HG03135 (cell line): ENCODE results near the gene FKBP9.
"Not testable (repeated sequence)": the region's sequence is repeated elsewhere in the genome, so short reads cannot be mapped to it uniquely, and the experiment has no call there.

Experiments
- ATAC-seq: cut with Tn5 transposase; IDR thresholded peaks from one replicate; pipeline ENCODE4 v1.9.1; 2021; ENCODE audit warnings: mild to moderate bottlenecking, moderate library complexity; ENCODE audit not compliant: unreplicated experiment

FKBP9 gene, protein sequence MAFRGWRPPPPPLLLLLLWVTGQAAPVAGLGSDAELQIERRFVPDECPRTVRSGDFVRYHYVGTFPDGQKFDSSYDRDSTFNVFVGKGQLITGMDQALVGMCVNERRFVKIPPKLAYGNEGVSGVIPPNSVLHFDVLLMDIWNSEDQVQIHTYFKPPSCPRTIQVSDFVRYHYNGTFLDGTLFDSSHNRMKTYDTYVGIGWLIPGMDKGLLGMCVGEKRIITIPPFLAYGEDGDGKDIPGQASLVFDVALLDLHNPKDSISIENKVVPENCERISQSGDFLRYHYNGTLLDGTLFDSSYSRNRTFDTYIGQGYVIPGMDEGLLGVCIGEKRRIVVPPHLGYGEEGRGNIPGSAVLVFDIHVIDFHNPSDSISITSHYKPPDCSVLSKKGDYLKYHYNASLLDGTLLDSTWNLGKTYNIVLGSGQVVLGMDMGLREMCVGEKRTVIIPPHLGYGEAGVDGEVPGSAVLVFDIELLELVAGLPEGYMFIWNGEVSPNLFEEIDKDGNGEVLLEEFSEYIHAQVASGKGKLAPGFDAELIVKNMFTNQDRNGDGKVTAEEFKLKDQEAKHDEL

DNA sequence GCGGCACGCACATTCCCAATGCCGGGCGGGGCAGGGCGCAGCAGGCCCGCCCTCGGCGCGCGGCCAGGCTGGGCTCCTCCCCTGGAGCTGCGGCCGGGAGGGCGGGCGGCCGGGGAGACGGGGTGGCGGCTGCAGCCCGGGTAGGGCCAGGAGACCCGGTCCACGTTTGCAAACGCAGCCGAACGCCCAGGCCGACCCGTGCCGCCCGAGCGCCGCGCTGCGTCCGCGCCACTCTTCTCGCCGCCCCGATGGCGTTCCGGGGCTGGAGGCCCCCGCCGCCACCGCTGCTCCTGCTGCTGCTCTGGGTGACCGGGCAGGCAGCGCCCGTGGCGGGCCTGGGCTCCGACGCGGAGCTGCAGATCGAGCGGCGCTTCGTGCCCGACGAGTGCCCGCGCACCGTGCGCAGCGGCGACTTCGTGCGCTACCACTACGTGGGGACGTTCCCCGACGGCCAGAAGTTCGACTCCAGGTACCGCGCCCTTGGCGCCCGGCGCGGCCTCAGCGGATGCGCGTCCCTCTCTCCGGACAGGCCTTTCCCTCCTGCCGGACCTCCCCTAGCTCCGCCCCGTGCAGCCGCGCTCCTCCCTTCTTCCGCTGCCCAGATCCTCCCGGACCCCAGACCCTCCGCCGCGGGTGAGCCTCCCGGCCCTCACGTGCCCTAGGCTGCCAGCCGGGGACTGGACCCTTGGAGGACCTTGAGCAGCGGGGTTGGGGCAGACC lies at the start of gene FKBP9:
Gene FKBP9 (plus strand): TSS at position 115 of the 720 bp plus-strand sequence. CDS start 134 bp downstream, at position 249.
- ATAC-seq = peak; percentile 73

DNA sequence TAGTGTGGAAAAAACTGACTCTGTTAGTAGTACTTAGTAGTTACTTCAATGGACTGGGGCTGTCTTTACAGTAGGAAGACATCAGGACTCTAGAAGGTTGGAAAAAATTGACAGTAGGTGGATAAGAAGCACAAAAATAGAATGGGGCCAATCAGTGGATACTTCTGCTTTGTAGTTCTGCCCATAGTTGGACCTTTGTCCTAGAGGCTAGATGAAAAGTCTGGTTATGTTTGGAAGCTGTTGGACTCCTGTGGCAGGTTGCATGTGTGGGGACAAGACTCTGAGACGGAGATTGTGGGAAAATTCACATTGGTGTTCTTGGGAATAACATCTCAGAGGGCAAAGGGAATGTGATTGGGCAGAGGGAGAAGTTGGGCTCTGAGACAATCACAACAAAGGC lies 47.0 kb upstream of the FKBP9 start:
- ATAC-seq = no peak

DNA sequence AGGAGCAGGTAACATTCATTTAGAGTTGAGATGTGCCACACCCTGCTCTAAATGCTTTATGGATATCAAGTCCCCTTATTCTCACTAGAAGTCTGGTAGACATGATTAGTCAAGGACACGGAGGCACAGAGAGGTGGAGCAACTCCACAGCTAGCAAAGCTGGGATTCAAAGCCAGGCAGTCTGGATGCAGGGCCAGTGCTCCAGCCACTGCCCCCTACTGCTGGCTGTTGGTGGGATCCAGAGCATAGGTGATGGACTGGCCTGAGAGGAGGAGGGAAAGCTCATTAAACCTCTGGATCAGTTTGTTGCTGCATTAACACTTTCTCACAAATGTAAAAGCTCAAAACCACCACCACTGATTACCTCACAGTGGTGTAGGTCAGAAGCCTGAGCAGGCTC lies 43.1 kb upstream of the FKBP9 start:
- no peak for ATAC-seq

DNA sequence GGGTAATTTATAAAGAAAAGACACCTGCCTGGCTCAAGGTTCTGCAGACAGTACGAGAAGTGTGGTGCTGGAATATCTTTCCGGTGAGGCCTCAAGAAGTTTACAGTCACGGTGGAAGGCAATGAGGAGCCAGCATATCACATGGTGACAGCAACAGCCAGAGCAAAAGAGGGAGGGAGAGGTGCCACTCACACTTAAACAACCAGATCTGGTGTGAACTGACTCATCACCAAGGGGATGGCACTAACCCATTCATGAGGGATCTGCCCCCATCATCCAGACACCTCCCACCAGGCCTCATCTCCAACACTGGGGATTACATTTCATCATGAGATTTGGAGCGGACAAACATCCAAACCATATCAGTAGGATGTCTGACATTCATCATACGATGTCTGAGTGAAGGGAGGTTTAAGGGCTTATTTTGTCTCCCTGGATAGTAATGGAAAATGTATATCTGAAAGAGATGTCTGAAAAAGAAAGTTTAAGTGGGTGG lies 42.2 kb upstream of the FKBP9 start:
- no peak for ATAC-seq

DNA sequence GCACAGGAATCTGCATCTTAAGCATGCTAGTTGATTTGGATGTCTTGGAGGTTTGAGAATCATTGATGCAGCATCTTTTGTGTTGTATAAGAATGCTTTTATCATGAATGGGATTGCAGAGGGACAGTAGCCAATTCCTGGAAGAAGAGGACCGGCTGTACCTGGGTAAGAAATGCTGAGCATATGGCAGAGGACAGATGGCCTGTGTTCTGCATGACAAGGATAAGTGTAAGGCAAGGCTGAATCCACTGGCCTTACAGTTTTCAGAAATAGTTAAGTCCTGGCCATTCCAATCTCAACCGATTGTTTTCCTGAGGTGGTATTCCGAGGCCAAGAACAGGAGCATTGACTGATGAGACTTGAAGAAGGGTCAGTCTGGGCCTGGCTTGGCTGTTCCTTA lies 41.2 kb upstream of the FKBP9 start:
- no peak for ATAC-seq

DNA sequence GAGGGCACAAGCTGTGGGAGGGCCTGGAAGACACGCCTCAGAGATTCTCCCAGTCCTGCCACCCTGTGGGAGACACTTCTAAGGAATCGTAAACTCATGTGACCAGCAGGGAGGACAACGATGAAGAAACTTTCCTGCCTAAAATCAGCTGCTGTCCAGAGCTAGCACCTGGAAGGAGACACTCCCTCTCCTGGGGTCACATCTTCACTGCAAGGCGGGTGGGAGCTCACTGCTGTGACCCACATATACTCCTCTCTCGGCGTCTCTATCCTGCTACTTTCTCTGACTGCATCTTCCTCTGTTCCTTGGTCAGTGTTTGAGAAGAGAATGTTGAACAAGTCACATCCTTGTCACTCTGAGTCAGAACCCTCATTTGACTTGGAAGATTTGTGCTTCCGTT lies 40.2 kb upstream of the FKBP9 start:
- not testable (repeated sequence) for ATAC-seq

DNA sequence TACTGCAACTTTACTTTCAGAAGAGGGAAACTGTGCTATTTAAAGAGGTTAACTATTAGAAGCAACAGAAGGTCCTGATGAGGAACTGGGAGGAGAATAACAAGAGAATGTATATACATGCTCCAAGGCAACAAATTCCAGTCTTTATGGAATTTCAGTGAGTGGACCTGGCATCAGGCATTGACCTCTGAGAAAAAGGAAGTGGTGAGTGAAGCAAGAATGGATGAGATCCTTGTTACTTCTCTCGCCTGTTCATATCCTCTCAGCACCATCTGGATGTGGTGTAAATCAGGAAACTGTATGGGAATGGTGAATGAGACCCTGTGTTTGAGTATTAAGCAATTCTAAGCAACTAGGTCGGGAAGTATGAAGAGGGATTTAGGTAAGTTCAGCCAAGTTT lies 35.3 kb upstream of the FKBP9 start:
- no peak for ATAC-seq

DNA sequence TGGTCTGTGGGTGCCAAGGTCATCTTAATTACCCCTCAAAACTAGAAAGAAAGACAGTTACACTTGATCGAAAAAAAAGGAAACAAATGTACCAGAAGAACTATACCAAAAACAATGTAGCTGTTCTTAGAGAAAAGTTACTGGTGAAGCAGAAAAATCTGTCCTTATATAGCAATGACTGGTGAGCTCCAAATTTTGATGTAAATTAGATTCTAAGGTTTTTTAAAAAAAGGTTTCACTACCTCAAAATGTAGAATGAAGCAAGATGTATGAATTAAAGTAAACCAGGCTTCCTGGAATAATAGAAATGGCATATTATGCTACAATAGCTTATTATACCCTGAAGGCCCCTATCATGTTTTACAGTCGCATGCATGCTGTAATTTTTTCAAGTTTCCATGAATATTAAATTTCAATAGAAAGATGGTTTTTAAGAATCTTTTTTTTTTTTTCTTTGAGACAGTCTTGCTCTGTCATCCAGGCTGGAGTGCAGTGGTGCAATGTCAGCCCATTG lies 28.4 kb upstream of the FKBP9 start:
- no peak for ATAC-seq

DNA sequence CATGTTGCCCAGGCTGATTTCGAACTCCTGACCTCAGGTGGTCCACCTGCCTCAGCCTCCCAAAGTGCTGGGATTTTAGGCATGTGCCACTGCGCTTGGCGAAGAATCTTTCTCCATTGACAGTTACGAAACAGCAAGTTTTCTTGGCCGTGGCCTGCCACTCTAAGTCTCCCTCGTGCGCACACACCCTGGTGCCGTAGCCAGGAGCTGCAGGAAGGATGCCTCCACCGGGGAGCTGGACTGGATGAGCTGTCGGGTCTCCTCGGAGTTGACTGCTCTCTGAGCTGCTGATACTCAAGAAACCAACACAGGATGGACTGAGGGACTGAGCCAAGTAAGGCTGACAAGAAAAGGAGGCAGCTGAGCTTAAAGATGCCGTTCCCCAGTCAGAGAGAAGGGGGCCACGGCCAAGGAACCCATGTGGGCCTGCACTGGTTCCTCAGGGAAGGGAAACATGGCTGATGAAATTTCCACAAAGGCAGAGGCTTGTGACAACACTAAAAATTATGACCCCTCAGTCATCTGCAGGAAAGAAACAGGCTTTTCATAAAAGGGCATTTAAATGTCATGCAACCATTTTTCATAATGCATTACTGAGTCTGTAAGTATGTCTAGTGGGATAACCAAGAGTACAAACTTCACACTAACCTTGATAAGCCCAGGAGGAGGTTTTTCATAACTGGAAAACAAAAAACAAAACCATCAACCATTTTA lies 27.7 kb upstream of the FKBP9 start:
- no peak for ATAC-seq

DNA sequence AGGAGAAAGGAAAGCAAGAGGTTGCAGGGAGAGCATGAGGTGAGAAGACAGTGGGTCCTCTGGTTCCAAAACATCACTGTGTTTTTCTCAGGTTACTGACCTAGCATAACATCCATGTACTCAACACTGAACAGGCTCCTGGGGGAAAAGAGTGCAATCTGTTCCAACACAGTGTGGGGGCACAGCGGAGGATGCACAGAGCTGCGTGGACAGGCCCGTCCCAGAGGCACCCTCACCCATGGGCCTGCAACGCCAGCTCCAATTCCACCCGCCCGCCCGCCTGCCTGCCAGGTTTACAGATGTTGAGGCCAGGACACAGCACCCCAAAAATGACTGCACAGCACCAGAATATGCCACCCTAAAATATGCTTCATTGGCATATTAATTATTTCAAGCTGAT lies 26.9 kb upstream of the FKBP9 start:
- no peak for ATAC-seq

DNA sequence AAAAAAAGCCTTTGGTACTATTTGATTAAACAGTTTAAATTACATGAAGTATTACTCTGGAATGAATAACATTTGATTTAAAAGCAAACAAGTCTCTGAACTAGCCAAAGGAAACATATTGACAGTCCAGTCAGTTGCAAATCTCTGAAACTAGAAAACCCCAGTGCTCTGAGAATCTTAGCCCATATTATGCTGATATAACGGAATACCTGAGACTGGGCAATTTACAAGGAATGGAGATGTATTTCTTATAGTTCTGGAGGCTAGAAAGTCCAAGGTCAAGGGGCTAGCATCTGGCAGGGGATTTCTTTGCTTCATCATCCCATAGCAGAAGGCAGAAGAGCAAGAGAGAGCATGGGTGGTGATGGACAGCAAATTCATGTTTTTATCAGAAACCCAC lies 21.7 kb upstream of the FKBP9 start:
- ATAC-seq = no peak

DNA sequence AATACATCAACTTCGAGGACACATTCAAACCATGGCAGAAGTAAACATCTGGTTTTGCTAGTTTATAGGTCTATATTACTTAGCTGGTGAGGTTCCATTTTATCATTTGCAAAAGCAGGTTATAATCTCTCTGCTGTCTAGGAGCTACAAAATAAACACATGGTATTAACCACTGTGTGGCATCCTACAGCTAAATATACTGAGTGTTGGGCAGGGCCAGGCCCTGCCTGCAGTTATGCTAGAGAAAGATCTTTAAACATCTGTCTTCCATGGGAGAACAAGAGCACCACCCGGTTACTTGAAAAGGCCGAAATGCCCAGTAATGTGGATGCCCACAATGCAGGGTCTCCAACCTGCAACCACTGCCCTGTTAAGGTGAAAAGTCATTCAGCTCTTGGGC lies 20.6 kb upstream of the FKBP9 start:
- ATAC-seq = no peak

DNA sequence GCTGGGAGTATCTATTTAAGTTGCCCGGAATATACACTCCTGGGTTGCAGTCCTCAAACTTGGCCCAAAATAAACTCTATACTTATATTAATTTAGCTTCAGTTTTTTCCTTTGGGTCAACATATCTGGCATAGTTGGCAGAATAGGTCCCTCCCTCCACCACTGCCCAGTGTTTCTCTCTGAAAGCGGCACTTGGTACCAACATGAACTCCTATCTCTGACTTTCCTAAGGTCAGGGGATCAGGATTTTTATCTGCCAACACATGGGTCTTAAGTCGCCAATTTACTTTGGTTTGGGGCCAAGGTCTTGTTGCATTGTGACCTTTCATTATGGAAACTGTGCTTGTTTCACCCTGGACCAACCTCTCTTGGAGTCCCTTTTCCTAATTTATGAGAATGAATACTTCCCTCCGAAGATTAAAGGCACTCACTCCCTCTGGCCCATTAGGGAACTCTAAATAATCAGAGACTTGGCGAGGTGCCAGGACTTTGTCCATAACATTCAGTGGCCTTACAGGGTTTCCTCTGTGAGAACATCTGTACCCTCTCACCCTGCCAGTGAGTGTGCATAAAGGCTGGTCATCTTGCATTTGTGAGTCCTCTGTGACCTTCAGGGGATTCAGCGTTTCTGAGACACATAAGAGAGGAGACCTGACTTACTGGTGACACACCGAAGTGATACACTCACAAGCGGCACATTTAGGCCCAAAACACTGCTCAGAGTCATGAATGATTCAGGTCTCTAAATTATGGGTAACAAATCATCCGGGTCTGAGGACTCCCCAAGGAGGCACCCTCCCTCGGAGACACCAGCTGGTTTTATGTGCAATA lies 19.7 kb upstream of the FKBP9 start:
- ATAC-seq = no peak

DNA sequence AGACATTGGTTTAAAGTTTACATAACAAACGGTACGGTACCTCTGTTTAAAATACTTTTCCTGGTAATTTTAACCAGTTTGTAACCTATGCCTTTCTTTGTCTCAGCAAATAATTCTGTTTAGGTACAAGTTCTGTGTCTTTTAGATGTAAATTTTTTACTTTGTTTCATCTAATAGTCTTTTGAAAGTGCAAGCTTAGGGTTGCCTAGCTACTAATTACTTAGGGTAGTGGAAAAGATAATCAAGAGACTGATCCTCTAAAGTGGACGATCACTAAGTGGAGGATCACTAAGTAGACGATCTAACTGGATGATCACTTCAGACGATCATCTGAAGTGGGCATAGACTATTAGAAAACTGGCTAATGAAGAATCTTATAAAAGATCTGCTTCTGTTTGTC lies 16.1 kb upstream of the FKBP9 start:
- ATAC-seq = no peak

DNA sequence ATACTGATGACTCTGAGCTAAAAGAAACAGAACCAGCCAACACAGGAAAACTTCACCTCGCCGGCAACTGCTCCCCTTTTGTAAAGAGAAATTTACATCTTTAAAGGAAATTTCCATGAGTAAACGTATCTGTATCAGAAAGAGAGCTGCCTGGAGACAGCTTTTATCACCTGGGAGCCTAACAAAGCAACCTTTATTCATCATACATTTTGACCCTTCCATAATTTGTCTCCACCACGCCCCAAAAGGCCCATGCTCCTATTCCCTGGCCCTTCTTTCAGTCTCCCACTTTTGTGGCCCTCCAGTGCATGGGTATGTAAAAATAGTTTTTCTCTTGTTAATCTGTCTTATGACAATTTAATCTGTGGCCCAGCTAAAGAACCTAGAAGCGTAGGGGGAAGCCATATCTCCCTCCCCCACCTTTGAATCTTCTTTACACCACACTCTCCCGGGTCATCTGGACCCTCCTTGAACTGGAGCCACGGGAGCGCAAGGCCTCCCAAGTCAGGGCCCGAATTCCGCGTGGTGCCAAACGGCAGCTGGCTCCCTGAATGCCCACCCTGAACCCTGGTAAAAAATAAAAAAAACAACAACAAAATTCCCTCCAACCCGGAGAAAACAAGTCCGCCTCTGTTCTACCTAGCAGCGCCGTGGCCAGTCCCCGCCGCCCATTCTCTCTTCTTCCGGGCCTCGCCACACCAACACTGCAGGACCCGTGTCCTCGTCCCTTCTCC lies 15.4 kb upstream of the FKBP9 start:
- ATAC-seq = peak; percentile 8

DNA sequence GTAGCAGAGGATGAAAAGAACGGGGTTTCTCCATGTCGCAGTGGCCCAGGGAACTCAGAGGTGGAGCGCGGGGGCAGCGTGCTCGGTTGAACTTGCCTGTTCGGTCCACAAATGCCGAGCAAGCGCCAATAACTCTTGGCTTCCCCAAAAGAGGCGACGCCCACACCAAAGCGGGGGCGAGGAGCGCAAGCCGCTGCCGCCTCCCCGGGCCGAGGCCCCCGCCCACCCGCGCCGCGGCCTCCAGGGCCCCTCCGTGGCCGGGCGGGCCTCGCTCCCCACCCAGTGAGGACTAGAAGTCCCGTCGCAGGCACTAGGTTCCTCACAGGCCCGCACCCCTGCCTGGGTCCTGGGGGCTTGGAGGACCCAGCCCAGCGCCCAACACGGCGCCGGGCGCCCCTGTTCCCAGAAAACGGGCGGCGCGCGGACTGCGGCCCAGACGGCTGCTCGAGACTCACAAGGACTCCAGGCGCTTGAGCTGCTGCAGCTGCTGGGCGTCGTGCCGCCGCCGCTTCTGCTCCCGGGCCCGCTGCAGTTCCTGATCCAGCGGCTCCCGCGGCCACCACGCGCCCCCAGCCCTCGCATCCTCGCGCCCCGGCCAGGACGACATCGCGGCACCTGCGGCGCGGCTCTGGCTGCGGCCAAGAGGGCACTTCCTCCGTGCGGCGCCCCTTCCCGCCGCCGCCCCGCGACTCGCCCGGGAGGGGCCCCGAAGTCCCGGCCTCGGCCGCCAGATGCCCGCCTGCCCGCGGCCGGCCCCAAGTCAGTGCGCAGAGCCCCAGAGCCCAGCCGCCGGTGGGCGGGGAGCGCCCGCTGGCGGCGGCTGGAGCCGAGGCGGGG lies 14.6 kb upstream of the FKBP9 start:
- ATAC-seq = peak; percentile 81

DNA sequence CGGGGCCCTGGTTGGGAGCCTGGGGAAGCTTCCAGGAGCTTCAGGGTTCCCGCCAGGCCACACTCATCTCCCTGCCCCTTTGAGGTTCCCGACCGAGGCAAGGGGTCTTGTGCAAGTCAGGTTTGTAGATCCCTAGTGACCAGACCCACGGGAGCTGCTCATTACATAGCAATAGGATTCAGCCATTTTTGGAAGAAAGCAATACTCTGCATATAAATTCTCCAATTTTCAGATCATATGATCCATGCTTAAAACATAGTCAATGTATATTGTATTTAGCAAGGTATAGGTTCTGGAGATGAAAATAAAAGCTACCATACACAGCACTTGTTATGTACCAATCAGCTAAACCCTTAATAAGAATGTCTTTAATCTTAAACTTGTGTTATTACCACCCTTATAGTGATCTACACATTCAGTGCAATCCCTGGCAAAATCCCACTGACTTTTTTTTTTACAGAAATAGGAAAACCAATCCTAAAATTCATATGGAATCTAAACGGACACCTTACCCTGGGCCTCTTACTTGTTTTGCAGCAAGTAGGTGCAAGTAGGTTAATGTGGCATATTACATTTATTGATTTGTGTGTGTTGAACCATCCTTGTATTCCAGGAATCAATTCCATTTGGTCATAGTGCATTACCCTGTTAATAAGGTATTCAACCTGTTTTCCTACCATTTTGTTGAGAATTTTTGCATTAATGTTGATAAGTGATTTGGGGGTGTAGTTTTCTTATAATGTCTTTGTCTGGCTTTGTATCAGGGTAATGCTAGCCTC lies 13.8 kb upstream of the FKBP9 start:
- no peak for ATAC-seq
